ENCODE results near the gene ELOA.

GRCh38 chr1:23741609-23742008 lies 1.7 kb upstream of the ELOA start:
- TF ChIP-seq, protein P1, sequence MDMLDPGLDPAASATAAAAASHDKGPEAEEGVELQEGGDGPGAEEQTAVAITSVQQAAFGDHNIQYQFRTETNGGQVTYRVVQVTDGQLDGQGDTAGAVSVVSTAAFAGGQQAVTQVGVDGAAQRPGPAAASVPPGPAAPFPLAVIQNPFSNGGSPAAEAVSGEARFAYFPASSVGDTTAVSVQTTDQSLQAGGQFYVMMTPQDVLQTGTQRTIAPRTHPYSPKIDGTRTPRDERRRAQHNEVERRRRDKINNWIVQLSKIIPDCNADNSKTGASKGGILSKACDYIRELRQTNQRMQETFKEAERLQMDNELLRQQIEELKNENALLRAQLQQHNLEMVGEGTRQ (IDR thresholded peaks at IDR 0.05): no peak
- TF ChIP-seq RAD21 (conservative IDR thresholded peaks at IDR 0.05 in 1 of 2, IDR thresholded peaks at IDR 0.05 in 1 of 2) (no peak), FOSL2 (IDR thresholded peaks at IDR 0.05) (no peak), FOSL2 (CRISPR knock-in tag; IDR thresholded peaks at IDR 0.05) (no peak), CBX8 (IDR thresholded peaks at IDR 0.05) (no peak)

All from A549 (cell line).